GM18526 (cell line): ENCODE results near the gene TUBB.

ENCODE experiments used
- POLR2A ChIP-seq: IDR thresholded peaks from 3 replicates; pipeline ENCODE4 v1.6.1; 2011; ENCODE audit not compliant: insufficient read length; ENCODE audit errors: extremely low read depth

The TUBB gene

DNA sequence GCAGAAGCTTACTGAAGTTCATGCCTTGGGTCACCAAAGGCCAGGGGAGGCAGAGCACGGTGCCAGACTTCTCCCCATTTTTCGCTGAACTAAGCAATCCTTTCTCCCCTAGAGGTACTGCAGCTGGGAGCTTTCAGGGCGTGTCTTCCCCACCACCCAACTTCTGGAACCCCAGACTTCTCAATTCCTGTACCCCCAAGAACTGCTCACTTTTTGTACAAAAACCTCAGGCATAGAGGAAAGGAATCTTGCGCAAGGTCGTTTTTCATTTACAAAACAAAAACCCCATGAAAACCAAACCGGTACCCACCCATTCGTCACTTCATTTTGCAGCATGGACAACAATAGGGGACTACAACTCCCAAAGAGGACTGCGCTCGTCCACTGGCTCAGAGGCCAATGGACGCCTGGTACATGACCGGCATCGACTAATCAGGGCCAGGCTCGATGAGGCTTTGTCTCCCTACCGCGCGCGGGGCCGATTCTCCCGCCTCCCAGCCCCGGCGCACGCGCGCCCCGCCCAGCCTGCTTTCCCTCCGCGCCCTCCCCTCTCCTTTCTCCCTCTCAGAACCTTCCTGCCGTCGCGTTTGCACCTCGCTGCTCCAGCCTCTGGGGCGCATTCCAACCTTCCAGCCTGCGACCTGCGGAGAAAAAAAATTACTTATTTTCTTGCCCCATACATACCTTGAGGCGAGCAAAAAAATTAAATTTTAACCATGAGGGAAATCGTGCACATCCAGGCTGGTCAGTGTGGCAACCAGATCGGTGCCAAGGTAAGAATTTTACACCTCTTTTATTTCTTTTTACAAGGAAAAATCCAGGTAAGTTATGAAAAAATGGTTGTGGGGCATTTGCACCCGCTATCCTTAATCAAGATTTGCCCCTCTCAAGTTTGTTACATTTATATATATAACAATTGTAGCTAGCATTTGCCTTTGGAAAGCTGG, at the start of gene TUBB:
TUBB (plus strand) TSS at position 562 of the 947 bp plus-strand sequence; CDS start at position 717, 155 bp downstream.
- TF ChIP-seq POLR2A: peak; percentile 97

DNA sequence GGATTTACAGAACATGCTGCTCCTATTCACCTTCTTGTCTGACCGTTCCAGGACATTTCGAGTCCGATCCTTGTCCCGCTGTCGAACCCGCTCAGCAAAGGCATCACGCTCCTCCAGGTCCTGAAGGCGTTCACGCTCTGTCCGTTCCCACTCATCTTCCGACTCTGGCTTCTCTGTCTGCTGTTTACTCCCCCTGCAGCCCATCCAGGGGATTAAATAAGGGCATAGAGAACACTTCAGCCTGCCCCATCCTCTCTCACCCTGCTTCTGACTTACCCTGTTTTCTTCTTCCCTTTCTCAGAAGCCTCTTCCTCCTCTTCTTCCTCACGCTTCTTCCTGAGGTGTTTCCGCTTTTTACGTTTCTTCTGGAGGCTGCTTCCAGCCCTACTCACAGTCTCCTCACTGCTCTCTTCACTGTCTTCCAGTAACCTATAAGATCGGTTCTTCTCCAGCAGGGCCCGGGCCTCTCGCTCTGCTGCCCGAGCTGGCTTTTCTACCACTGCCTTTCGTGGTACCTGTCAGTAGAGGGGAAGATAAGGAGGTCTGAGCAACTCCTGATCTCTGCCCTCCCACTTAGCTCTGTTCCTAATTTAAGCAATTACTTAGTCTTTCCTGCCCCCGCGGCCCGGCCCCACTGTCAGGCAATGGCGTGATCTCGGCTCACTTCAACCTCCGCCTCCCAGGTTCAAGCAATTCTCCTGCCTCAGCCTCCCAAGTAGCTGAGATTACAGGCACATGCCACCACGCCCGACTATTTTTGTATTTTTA, 49.2 kb upstream of the TUBB start:
- TF ChIP-seq POLR2A: no peak

DNA sequence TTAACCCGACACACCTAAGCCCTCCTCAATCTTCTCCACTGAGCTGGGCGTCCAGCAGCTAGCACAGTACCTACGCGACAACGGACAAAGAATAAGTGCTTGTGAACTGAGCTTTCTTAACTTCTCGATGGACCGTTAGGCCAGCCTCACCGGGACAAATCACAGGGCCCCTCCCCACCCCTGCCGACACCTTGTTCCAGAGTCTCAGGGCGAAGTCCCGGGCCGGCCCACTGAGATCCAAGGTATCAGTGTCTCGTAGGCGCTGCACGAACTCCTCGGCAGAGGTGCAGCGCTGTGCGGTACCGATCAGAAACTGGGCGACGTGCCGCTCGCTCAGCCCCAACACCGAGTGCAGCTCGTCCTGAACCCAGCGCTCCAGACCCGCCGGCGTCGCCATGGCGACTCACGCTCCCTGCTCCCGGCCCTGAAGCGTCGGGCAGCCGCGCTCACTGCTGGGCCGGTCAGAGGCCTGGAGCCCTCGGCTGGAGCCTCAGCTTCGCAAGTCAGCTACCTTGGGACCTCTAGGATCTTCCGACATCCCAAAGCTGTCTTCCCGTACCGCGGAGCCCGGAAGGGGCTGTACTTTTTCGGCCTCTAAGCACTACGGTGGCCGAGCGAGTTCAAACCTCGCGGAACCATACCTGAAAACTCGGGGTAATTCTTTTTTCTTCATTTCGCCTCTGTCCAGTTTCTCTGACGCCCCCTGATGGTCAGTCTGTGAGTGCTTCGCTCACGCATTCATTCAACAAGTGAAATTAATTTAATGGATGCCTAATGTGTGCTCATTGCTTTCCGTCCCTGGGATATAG, 47.5 kb upstream of the TUBB start, which contains the start of gene DHX16:
DHX16 (minus strand) TSS at position 562 of the 809 bp plus-strand sequence; CDS start at position 397, 165 bp downstream.
- peak; percentile 82 for TF ChIP-seq POLR2A

DNA sequence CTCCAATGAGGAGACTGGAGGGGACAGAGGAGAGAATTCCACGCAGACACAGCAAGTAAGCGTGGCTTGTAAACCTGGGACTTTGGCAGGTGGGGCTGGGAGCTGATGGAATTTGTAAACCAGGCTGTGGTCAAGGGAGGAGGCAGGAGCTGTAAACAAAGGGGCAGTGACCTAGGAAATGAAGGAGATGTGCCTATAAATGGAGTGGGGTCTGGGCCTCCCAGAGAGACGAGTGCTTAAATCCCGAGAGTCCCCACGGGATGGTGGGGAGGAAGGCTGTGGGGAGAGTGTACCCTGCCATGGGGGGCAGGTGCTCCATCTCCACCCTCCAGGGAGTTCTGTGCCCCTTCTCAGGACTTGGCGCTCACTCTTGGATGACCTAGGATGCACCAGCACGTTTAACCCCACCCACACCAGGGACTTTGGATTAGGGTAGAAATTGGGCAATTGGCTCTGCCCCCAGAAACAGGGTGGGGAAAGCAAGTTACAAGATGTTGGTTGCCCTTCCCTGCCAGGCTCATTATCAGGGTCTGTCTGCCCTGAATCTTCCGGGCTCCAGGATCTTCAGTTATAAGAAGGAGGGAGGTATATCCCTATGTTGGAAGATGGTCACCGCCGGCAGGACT, 43.4 kb upstream of the TUBB start:
- TF ChIP-seq POLR2A: no peak

DNA sequence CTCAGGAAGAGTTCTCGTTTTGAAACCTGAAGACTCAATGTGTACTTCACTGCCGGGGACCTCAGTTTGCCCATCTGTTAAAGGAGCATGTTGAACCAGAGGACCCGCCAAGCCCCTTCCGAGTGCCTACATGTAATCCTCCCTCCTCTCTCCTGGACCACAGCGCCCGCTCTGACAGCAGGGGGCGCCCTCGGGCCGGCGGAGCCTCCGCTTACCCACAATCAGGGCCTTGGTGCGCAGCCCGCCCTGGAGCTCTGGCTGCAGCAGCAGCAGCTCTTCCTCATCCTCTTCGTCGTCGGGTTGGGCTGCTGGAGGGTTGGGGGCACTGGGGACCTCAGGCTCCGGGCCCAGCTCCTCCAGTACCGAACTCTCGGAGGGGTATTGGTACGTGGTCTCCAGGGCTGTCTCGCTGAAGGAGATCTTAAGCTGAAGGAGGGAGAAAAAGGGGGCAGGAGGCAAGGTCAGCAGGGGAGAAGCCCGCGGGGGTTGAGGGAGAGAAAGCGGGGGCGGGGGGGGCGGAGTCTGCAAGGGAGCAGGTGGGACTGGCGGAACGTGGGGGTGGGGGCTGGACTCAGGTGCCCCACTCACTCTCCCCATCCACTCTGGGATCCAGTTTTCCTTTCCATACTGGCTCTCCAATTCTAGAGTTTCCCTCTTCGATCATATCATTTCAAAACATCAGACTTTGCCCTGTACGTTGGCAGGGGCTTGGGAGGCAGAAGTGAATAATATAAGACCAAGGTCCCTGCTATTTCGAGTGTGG, 41.0 kb upstream of the TUBB start:
- no peak for TF ChIP-seq POLR2A

DNA sequence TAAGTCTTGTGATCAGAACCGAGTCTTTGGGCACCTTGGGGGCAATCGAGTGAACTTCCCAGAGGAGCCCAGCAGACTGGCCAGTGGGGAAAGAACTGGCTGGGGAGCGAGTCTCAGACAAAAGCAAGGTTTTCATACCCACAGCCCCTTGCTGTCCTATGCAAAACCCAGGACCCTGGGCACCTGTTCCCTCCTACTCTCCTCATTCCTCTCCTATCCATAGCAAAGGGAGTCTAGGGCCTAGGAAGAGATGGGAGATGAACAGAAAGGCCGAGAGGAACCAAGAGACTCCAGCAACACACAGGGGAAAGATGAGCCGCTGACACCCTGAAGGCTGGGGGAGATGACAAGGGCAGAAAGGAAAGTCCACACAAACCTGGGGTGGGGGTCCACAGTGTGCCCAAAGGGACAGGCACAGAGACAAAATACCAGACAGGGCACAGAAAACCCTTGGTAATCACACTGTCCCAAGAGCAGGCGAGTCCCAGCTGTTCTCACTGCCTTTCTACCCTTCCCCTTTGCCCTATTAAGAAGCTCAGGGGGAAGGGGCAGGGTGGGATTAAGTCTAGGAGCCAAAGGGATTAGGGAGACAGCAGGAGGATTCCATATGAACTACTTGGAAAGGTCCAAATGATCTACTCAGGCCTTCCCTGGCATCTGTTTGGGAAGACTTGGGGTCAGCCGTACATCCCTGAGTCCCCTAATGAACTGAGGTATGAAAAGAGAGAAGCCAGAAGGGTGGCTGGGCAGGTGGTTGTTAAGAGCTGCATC, 40.2 kb upstream of the TUBB start:
- TF ChIP-seq POLR2A: no peak

DNA sequence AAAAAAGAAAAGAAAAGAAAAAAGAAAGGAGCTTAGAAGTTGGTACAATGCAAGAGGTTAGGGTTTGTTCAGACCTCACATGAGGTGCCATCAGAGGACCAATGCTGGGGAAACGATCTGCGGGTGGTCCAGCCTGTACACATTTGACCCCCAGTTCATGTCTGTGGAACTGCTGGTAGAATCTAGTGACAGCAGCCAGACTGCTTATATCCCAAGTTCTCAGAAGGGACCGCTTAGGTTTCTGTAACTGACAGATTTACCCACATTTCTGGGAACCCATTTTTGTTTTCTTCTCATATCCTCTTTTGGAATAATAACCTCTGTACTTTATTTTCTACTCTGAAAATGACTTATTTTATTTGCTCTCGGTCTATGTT, 38.4 kb upstream of the TUBB start:
- TF ChIP-seq POLR2A: no peak

DNA sequence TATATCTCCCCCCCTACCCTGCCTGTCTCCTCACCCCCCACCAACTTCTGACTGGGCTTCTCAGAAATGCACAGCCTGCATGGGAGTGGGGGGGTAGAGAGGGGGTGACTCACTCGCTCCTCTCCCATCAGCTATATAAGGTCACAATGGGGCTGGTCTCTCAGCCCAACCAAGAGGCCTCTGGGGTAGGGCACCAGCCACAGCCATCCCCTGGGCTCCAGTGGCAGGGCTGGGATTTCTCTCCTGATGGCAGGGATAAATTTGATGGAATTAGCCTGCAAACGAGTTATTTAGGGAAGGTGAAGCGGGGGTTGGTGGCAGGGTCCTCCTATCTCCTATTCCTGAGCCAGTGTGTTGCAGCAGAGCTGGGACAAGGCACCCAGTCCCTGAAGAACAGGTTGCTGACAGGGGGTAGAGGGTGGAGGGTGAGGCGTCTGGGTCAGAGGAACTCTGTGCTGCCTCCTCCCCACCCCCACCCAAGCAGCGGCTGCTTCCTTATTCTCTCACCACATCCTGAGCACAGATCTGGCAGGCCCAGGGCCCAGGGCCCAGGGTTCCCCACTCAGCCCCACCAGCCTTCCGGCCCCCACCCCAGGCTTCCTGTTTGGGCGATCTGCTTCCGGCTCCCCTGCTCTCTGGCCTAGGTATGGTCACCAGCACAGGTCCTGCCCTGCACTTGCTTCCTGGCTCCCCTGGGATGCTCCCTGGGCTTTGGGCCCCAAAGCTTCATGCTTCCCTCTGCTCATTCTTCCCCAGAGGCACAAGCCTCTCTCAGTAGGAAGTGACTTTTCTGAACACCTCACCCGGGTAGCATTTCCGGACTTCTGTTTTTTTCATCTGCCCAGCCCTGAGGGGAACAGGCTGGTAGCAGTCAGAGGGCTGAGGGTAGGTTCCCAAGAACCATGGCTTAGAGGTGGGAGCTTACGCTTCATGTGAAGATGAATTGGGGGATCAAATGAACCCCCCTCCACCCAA, 37.7 kb upstream of the TUBB start:
- TF ChIP-seq POLR2A: peak; percentile 65

DNA sequence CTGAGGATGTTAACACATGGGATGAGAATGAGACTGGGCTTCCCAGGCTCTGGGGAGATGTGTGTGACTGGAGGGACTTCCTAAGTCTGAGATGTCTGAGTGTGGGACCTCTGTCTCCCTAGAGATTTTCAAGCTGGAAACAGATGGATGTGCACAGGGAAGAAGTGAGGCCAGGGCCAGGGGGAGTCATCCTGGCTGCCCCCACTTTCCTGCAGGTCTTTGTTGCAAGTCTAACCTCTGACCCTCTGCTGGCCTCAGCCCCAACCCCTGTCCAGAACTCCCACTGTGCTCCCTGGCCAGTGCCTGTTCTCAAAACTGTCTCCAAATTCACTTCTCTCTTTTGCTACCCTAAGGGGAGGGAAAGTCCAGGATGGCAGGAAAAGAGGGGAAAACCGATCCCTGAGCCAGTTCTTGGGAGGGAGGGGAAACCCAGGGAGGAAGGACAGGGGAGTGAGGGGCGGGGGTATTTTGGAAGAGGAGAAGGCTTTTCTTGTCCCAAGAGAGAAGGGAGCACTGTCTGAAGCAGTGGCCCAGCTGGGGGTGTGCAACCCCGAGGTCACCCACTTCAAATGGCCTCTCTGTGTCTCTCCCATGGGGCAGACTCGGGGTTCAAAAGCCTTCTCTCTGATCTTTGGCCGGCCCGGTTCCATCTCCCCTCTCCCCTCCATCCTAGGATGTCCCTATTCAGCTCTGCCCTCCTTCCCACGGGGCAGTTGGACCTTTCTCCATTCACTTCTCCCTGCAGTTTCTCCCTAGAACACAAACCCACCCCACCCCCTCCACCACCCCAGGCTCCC, 36.8 kb upstream of the TUBB start:
- TF ChIP-seq POLR2A: no peak

DNA sequence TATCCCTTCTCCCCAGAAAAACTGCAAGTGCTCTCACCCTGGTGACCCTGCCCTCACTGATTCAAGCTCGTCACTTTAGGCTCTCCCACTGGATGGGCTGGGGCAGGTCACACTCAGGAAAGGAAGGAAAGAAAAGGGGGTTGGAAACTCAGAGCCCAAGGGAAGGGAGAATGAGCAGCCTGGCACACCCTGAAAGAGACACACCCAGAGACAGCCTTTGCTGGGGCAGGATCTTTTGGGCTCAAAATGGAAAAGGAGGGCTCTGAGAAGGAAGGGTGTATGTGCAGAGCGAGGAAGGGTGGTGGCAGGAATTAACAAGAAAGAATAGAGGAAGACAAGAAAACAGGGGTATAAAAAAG, 36.2 kb upstream of the TUBB start:
- TF ChIP-seq POLR2A: no peak

DNA sequence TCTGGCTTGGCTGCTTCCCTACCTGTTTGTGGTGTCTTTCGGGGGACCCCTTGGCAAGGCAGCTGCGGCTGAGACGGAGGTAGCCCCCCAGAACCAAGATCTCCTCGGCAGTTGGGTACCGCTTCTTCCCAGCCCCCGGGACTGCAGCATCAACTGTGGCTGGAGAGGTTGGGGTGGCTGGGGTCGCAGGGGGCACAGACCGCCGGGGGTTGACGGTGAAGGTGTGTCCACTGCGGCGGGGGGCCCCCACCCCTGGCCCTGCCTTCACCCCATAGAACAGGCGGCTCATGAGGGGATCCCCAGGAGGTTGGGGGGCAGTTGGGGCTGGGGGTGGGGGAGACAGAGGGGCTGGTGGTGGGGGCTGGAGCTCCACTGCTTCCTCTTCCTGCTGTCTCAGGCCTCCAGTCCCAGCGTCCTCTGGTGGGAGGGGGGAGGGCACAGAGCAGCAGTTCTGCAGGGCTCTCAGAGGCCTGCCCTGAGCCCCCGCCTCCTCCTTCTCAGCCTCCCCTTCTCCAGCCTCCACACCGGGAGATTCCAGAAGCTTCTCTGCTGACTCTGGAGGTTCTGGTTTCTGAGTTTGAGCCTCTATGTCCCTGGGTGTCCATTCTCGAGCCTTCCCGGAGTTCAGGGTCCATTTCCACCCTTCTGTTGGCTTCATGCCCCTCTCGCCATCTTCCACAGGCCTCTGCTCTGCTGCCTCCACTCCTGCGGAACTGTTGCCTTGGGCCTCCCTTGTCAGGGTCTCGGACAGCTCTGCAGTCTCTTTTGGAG, 35.6 kb upstream of the TUBB start:
- peak; percentile 26 for TF ChIP-seq POLR2A
